GM12878 (cell line): Measurements from ENCODE around the gene SHMT2. TPM values are rescaled to one million over a fixed set of nuclear protein-coding genes. Genes with fewer than 3 reads are reported as not detected.

ENCODE experiments used
- ATAC-seq: fragments of 200-7000 bp; cut with Tn5 transposase; 3 replicates; pipeline ENCODE4 v1.9.1; 2020; ENCODE audit warnings: mild to moderate bottlenecking, moderate library complexity
- BruUV-seq: library from RNA; stranded (reverse); fragments of 400-500 nt; replicated peaks from 2 replicates; lab custom pipeline; 2021; lab: Mats Ljungman, UMichigan
- CTCF ChIA-PET: fragments of 300-600 bp; sonication (Branson Sonifier 250); formaldehyde crosslinking; extraction: SDS; loops from one replicate; lab custom pipeline; 2021; ENCODE audit warnings: inconsistent platforms; lab: Yijun Ruan, JAX
- POLR2A ChIA-PET: fragments of 350-600 bp; formaldehyde crosslinking; extraction: SDS; loops from one replicate; lab custom pipeline; 2021; ENCODE audit warnings: inconsistent platforms; lab: Charles Lee
- RAD21 ChIA-PET: fragments of 300-600 bp; sonication (Branson Sonifier 250); formaldehyde crosslinking; loops from one replicate; lab custom pipeline; 2023; ENCODE audit warnings: antibody characterized with exemption; ENCODE audit not compliant: unreplicated experiment; lab: Charles Lee
- SMC1A ChIA-PET: fragments of 300-600 bp; sonication (Branson Sonifier 250); formaldehyde crosslinking; loops from one replicate; lab custom pipeline; 2023; ENCODE audit not compliant: unreplicated experiment, uncharacterized antibody; lab: Charles Lee
- DNase-seq: peaks from one replicate; pipeline ENCODE4 v3.0.0-alpha.2; 2011; ENCODE audit warnings: low read depth, low spot score
- FAIRE-seq: peaks from 3 replicates; lab custom pipeline; 2011; peaks lifted over from hg19 to GRCh38; lab: Jason Lieb, UNC
- H2AFZ ChIP-seq: 2 replicates; pipeline ENCODE4 v1.6.0; 2011; ENCODE audit warnings: low read depth, low read length, control low read depth; ENCODE audit not compliant: control insufficient read depth
- H3K27ac ChIP-seq: 2 replicates; pipeline ENCODE4 v1.5.1; 2011; ENCODE audit warnings: control low read depth; ENCODE audit not compliant: control insufficient read depth, insufficient read depth
- H3K27me3 ChIP-seq, 2 experiments: replicated peaks in 1 of 2; 2 replicates each; pipeline versions ENCODE4 v1.6.0 to v1.6.1; 2011; ENCODE audit warnings: low read length in 1 of 2; ENCODE audit not compliant: control insufficient read depth in 2 of 2, insufficient read depth in 2 of 2
- H3K36me3 ChIP-seq, 2 experiments: 2 replicates each; pipeline ENCODE4 v1.5.1; 2011; ENCODE audit warnings: low read length in 1 of 2; ENCODE audit not compliant: control insufficient read depth in 2 of 2, insufficient read depth in 2 of 2
- H3K4me1 ChIP-seq: 2 replicates; pipeline ENCODE4 v1.6.1; 2011; ENCODE audit warnings: mild to moderate bottlenecking, low read length, moderate library complexity, mixed read lengths; ENCODE audit not compliant: control insufficient read depth, insufficient read depth
- H3K4me2 ChIP-seq: 2 replicates; pipeline ENCODE4 v1.6.0; 2011; ENCODE audit warnings: control low read depth; ENCODE audit not compliant: control insufficient read depth, insufficient read depth
- H3K4me3 ChIP-seq: fragments of 200-600 bp; sonication (generic); 2 replicates; pipeline ENCODE4 v1.5.1; 2016
- H3K79me2 ChIP-seq: 2 replicates; pipeline ENCODE4 v1.6.0; 2011; ENCODE audit warnings: low read length; ENCODE audit not compliant: control insufficient read depth, insufficient read depth
- H3K9ac ChIP-seq: 2 replicates; pipeline ENCODE4 v1.8.0; 2011; ENCODE audit warnings: low read length, control low read depth, mixed read lengths; ENCODE audit not compliant: control insufficient read depth, insufficient read depth
- H3K9me3 ChIP-seq: replicated peaks from 3 replicates; pipeline ENCODE4 v1.5.1; 2011; ENCODE audit warnings: mild to moderate bottlenecking, low read length; ENCODE audit not compliant: control insufficient read depth, insufficient read depth
- H4K20me1 ChIP-seq: 2 replicates; pipeline ENCODE4 v1.6.0; 2011; ENCODE audit not compliant: control insufficient read depth, insufficient read depth
- BACH1 ChIP-seq: fragments of 450-650 bp; IDR thresholded peaks from 2 replicates; pipeline ENCODE4 v1.6.1; 2017; ENCODE audit warnings: mild to moderate bottlenecking, borderline replicate concordance
- CEBPZ ChIP-seq: fragments of 150-350 bp; IDR thresholded peaks from 2 replicates; pipeline ENCODE4 v1.6.1; 2016; ENCODE audit warnings: low read depth, low read length
- CHD2 ChIP-seq: IDR thresholded peaks from 2 replicates; pipeline ENCODE4 v1.6.1; 2011; ENCODE audit warnings: low read depth, low read length, improper control_type of control experiment, borderline replicate concordance
- CHD4 ChIP-seq: fragments of 200-600 bp; sonication (generic); IDR thresholded peaks from 2 replicates; pipeline ENCODE4 v1.6.1; 2016; ENCODE audit warnings: mild to moderate bottlenecking
- FOS ChIP-seq: IDR thresholded peaks from 3 replicates; pipeline ENCODE4 v1.6.1; 2011; ENCODE audit warnings: borderline replicate concordance; ENCODE audit not compliant: insufficient read length; ENCODE audit errors: extremely low read depth
- NR2C1 ChIP-seq: fragments of 450-650 bp; IDR thresholded peaks from 2 replicates; pipeline ENCODE4 v1.6.1; 2017; ENCODE audit warnings: antibody characterized with exemption, mild to moderate bottlenecking, moderate library complexity
- PBX3 ChIP-seq: IDR thresholded peaks from 2 replicates; pipeline ENCODE4 v1.6.1; 2011; ENCODE audit warnings: mild to moderate bottlenecking, low read depth, low read length, moderate library complexity; ENCODE audit not compliant: insufficient replicate concordance
- RBBP5 ChIP-seq: fragments of 200-600 bp; sonication (generic); conservative IDR thresholded peaks from 2 replicates; pipeline ENCODE4 v1.6.1; 2016
- TCF7 ChIP-seq: IDR thresholded peaks from 2 replicates; pipeline ENCODE4 v1.6.1; 2014; ENCODE audit warnings: antibody characterized with exemption, borderline replicate concordance
- WGBS: methylation state at CpG from one replicate; pipeline ENCODE4 v1.1.6; 2016; ENCODE audit warnings: low lambda C conversion rate; ENCODE audit not compliant: insufficient replicate concordance, insufficient coverage; ENCODE audit errors: missing lambda C conversion rate; 5-methylcytosine and 5-hydroxymethylcytosine counted together
- in situ Hi-C: fragments of 300-500 bp; cut with MboI; formaldehyde crosslinking; loops from 9 replicates; pipeline ENCODE4 v1.14.3; 2018; ENCODE audit warnings: mixed read lengths
- intact Hi-C: fragments of 100-400 bp; cut with micrococcal nuclease; formaldehyde crosslinking; loops from one replicate; pipeline ENCODE4 v1.14.2; 2022; ENCODE audit not compliant: unreplicated experiment
- polyA plus RNA-seq, 11 experiments: library from polyadenylated mRNA; depleted of rRNA in 4 of 11; unstranded in 6 of 11; stranded (reverse) in 5 of 11; fragments of >200 nt; fragmentation: Nextera tagmentation in 4 of 11; fragmentation: Illumina TruSeq in 1 of 11; extraction: Ambion mirVana in 4 of 11; extraction: Trizol in 1 of 11; gene quantifications; 1 replicate in 1 of 11; 2 replicates in 10 of 11; pipeline versions ENCODE4 v1.2.1 to v1.2.3, GENCODE V29; 2011 to 2016; ENCODE audit warnings: inconsistent platforms in 2 of 11, missing spikeins in 2 of 11, low read depth in 1 of 11
- total RNA-seq, 4 experiments: library from RNA; depleted of rRNA in 3 of 4; stranded (reverse); fragments of >200 nt in 3 of 4; fragmentation: Illumina TruSeq in 1 of 4; extraction: Trizol in 1 of 4; gene quantifications; 2 replicates each; pipeline versions ENCODE4 v1.2.1 to v1.2.3, GENCODE V29; 2013 to 2021

Gene SHMT2
- total and polyA plus RNA-seq, 10 of the 15 experiments (the other 5 are each of a cell fraction or from before 2014, with no cell fraction given), result 57.0 to 292 (median 186) TPM

- no peak for TF ChIP-seq PBX3
Measured at GRCh38 chr12:57216921-57217879, 12.3 kb upstream of the SHMT2 start (continued).

- in situ Hi-C loops, result no loop called here
Measured at GRCh38 chr12:57218030-57218853, 11.3 kb upstream of the SHMT2 start.

More at GRCh38 chr12:57218030-57218853, 11.3 kb upstream of the SHMT2 start:
- Histone ChIP-seq H3K36me3 (no peaks in the 10 kb centered on the region), H3K4me3 (no peak overlapping the region), H4K20me1 (no peaks in the 10 kb centered on the region), H3K4me2 (no peak overlapping the region)
- ATAC-seq, result no peak
- SMC1A ChIA-PET, result interaction anchor here (2.3 kb wide), 1 partner anchor 12 kb away, joined by 10 read pairs; the partner anchor contains the start of gene SHMT2
- 41% methylated on average over 5 of the region's 5 CpGs for WGBS
- no peak for TF ChIP-seq CHD2
- no peak for TF ChIP-seq BACH1
- no peak for TF ChIP-seq RBBP5
- TF ChIP-seq NR2C1, result no peak
- no peak for TF ChIP-seq CEBPZ
- no peak for TF ChIP-seq FOS
- no peak for TF ChIP-seq TCF7
- TF ChIP-seq CHD4, result no peak
- TF ChIP-seq, all 136 proteins: peak for 0
- RAD21 ChIA-PET, result interaction anchor here (1.1 to 2.2 kb wide), 2 partner anchors 11 to 25 kb away, joined by 3 to 9 read pairs; partner anchors contain the start of gene SHMT2
- no peak overlapping the region for H3K9ac ChIP-seq
- peaks cover 36 to 41% of the 10 kb centered on the region in 2 experiments for H3K27me3 ChIP-seq
- H3K9me3 ChIP-seq, result no peaks in the 10 kb centered on the region
- FAIRE-seq, result no peak
- peaks cover 13% of the 10 kb centered on the region for H3K4me1 ChIP-seq
- DNase-seq, result no peak
- intact Hi-C loops, result no loop called here
- no TSS peak for BruUV-seq
- CTCF ChIA-PET, result interaction anchor here (1.6 to 2.5 kb wide), 3 partner anchors 9 to 24 kb away, joined by 6 to 10 read pairs (median 8); partner anchors contain the start of gene SHMT2
- POLR2A ChIA-PET, result no interaction called here
- no peak overlapping the region for H3K27ac ChIP-seq
- no peak overlapping the region for H2AFZ ChIP-seq
- H3K79me2 ChIP-seq, result no peaks in the 10 kb centered on the region
